Ishikawa (cell line): ENCODE measurements around the gene ABCF2.

ENCODE experiments used
- CEBPB ChIP-seq: IDR thresholded peaks from 2 replicates; pipeline ENCODE4 v1.6.1; 2012
- CREB1 ChIP-seq: IDR thresholded peaks from 2 replicates; pipeline ENCODE4 v1.6.1; 2012; ENCODE audit warnings: low read depth
- EGR1 ChIP-seq: IDR thresholded peaks from 2 replicates; pipeline ENCODE4 v1.6.1; 2012
- EP300 ChIP-seq: IDR thresholded peaks from 2 replicates; pipeline ENCODE4 v1.6.1; 2012; ENCODE audit warnings: borderline replicate concordance
- FOXM1 ChIP-seq: IDR thresholded peaks from 2 replicates; pipeline ENCODE4 v1.6.1; 2012; ENCODE audit warnings: low read depth, borderline replicate concordance
- MAX ChIP-seq: IDR thresholded peaks from 2 replicates; pipeline ENCODE4 v1.6.1; 2012
- NFIC ChIP-seq: IDR thresholded peaks from 2 replicates; pipeline ENCODE4 v1.6.1; 2012
- RAD21 ChIP-seq: IDR thresholded peaks from 2 replicates; pipeline ENCODE4 v1.6.1; 2012; ENCODE audit warnings: low read depth
- REST ChIP-seq: IDR thresholded peaks from 2 replicates; pipeline ENCODE4 v1.6.1; 2012; ENCODE audit warnings: low read depth, mild to moderate bottlenecking
- TAF1 ChIP-seq: IDR thresholded peaks from 2 replicates; pipeline ENCODE4 v1.6.1; 2012; ENCODE audit warnings: low read depth, mild to moderate bottlenecking
- TCF12 ChIP-seq: IDR thresholded peaks from 2 replicates; pipeline ENCODE4 v1.6.1; 2012; ENCODE audit warnings: low read depth
- TEAD4 ChIP-seq: IDR thresholded peaks from 2 replicates; pipeline ENCODE4 v1.6.1; 2012
- USF1 ChIP-seq: IDR thresholded peaks from 2 replicates; pipeline ENCODE4 v1.6.1; 2012
- YY1 ChIP-seq: IDR thresholded peaks from 2 replicates; pipeline ENCODE4 v1.6.1; 2012; ENCODE audit warnings: low read depth
- ZBTB7A ChIP-seq: IDR thresholded peaks from 2 replicates; pipeline ENCODE4 v1.6.1; 2012; ENCODE audit warnings: low read depth

Gene ABCF2

GRCh38 chr7:151177310-151177709 is 49.7 kb downstream of the ABCF2 start:
- TF ChIP-seq NFIC, result no peak
- no peak for TF ChIP-seq YY1
- no peak for TF ChIP-seq FOXM1
- TF ChIP-seq USF1, result no peak
- TF ChIP-seq CREB1, result no peak
- TF ChIP-seq TEAD4, result no peak
- no peak for TF ChIP-seq TCF12
- TF ChIP-seq MAX, result no peak

GRCh38 chr7:151176401-151176800 is 50.6 kb downstream of the ABCF2 start:
- TF ChIP-seq EP300, result no peak
- TF ChIP-seq USF1, result no peak
- TF ChIP-seq CREB1, result no peak
- no peak for TF ChIP-seq TEAD4
- no peak for TF ChIP-seq RAD21
- no peak for TF ChIP-seq FOXM1
- TF ChIP-seq EGR1, result no peak
- TF ChIP-seq TCF12, result no peak
- no peak for TF ChIP-seq CEBPB
- no peak for TF ChIP-seq YY1
- no peak for TF ChIP-seq TAF1
- no peak for TF ChIP-seq REST
- TF ChIP-seq ZBTB7A, result no peak
- TF ChIP-seq MAX, result no peak
- no peak for TF ChIP-seq NFIC

GRCh38 chr7:151175793-151176311 is 51.2 kb downstream of the ABCF2 start:
- TF ChIP-seq TAF1, result no peak
- no peak for TF ChIP-seq REST
- no peak for TF ChIP-seq CEBPB
- TF ChIP-seq RAD21, result no peak
- TF ChIP-seq ZBTB7A, result no peak
- no peak for TF ChIP-seq EGR1
- TF ChIP-seq USF1, result no peak

- TF ChIP-seq MAX (no peak), EP300 (no peak), REST (no peak), USF1 (no peak), CEBPB (no peak), ZBTB7A (no peak), TAF1 (no peak), TEAD4 (no peak), EGR1 (no peak), YY1 (no peak), NFIC (no peak)
Observed at GRCh38 chr7:151175047-151175792, 51.8 kb downstream of the ABCF2 start.
